GM12878 (cell line): ENCODE results near the gene CDON. TPM values are rescaled to one million over a fixed set of nuclear protein-coding genes. Genes with fewer than 3 reads are reported as not detected.

Source experiments
- ATAC-seq: fragments of 200-7000 bp; cut with Tn5 transposase; 3 replicates; pipeline ENCODE4 v1.9.1; 2020; ENCODE audit warnings: mild to moderate bottlenecking, moderate library complexity
- BruUV-seq: library from RNA; stranded (reverse); fragments of 400-500 nt; replicated peaks from 2 replicates; lab custom pipeline; 2021; lab: Mats Ljungman, UMichigan
- CTCF ChIA-PET: fragments of 300-600 bp; sonication (Branson Sonifier 250); formaldehyde crosslinking; extraction: SDS; loops from one replicate; lab custom pipeline; 2021; ENCODE audit warnings: inconsistent platforms; lab: Yijun Ruan, JAX
- POLR2A ChIA-PET: fragments of 350-600 bp; formaldehyde crosslinking; extraction: SDS; loops from one replicate; lab custom pipeline; 2021; ENCODE audit warnings: inconsistent platforms; lab: Charles Lee
- RAD21 ChIA-PET: fragments of 300-600 bp; sonication (Branson Sonifier 250); formaldehyde crosslinking; loops from one replicate; lab custom pipeline; 2023; ENCODE audit warnings: antibody characterized with exemption; ENCODE audit not compliant: unreplicated experiment; lab: Charles Lee
- SMC1A ChIA-PET: fragments of 300-600 bp; sonication (Branson Sonifier 250); formaldehyde crosslinking; loops from one replicate; lab custom pipeline; 2023; ENCODE audit not compliant: unreplicated experiment, uncharacterized antibody; lab: Charles Lee
- DNase-seq: peaks from one replicate; pipeline ENCODE4 v3.0.0-alpha.2; 2011; ENCODE audit warnings: low read depth, low spot score
- FAIRE-seq: peaks from 3 replicates; lab custom pipeline; 2011; peaks lifted over from hg19 to GRCh38; lab: Jason Lieb, UNC
- H2AFZ ChIP-seq: 2 replicates; pipeline ENCODE4 v1.6.0; 2011; ENCODE audit warnings: low read depth, low read length, control low read depth; ENCODE audit not compliant: control insufficient read depth
- H3K27ac ChIP-seq: 2 replicates; pipeline ENCODE4 v1.5.1; 2011; ENCODE audit warnings: control low read depth; ENCODE audit not compliant: control insufficient read depth, insufficient read depth
- H3K27me3 ChIP-seq, 2 experiments: replicated peaks in 1 of 2; 2 replicates each; pipeline versions ENCODE4 v1.6.0 to v1.6.1; 2011; ENCODE audit warnings: low read length in 1 of 2; ENCODE audit not compliant: control insufficient read depth in 2 of 2, insufficient read depth in 2 of 2
- H3K36me3 ChIP-seq, 2 experiments: 2 replicates each; pipeline ENCODE4 v1.5.1; 2011; ENCODE audit warnings: low read length in 1 of 2; ENCODE audit not compliant: control insufficient read depth in 2 of 2, insufficient read depth in 2 of 2
- H3K4me1 ChIP-seq: 2 replicates; pipeline ENCODE4 v1.6.1; 2011; ENCODE audit warnings: mild to moderate bottlenecking, low read length, moderate library complexity, mixed read lengths; ENCODE audit not compliant: control insufficient read depth, insufficient read depth
- H3K4me2 ChIP-seq: 2 replicates; pipeline ENCODE4 v1.6.0; 2011; ENCODE audit warnings: control low read depth; ENCODE audit not compliant: control insufficient read depth, insufficient read depth
- H3K4me3 ChIP-seq: fragments of 200-600 bp; sonication (generic); 2 replicates; pipeline ENCODE4 v1.5.1; 2016
- H3K79me2 ChIP-seq: 2 replicates; pipeline ENCODE4 v1.6.0; 2011; ENCODE audit warnings: low read length; ENCODE audit not compliant: control insufficient read depth, insufficient read depth
- H3K9ac ChIP-seq: 2 replicates; pipeline ENCODE4 v1.8.0; 2011; ENCODE audit warnings: low read length, control low read depth, mixed read lengths; ENCODE audit not compliant: control insufficient read depth, insufficient read depth
- H3K9me3 ChIP-seq: replicated peaks from 3 replicates; pipeline ENCODE4 v1.5.1; 2011; ENCODE audit warnings: mild to moderate bottlenecking, low read length; ENCODE audit not compliant: control insufficient read depth, insufficient read depth
- H4K20me1 ChIP-seq: 2 replicates; pipeline ENCODE4 v1.6.0; 2011; ENCODE audit not compliant: control insufficient read depth, insufficient read depth
- ATF3 ChIP-seq: IDR thresholded peaks from 2 replicates; pipeline ENCODE4 v1.6.1; 2011; ENCODE audit warnings: low read depth, mild to moderate bottlenecking, low read length, moderate library complexity, borderline replicate concordance; ENCODE audit errors: extremely low read depth
- FOS ChIP-seq: IDR thresholded peaks from 3 replicates; pipeline ENCODE4 v1.6.1; 2011; ENCODE audit warnings: borderline replicate concordance; ENCODE audit not compliant: insufficient read length; ENCODE audit errors: extremely low read depth
- IRF5 ChIP-seq: fragments of 450-650 bp; IDR thresholded peaks from 2 replicates; pipeline ENCODE4 v1.6.1; 2017; ENCODE audit warnings: borderline replicate concordance
- LARP7 ChIP-seq: fragments of 450-650 bp; IDR thresholded peaks from 2 replicates; pipeline ENCODE4 v1.6.1; 2017; ENCODE audit warnings: mild to moderate bottlenecking
- NBN ChIP-seq: fragments of 450-650 bp; IDR thresholded peaks from 2 replicates; pipeline ENCODE4 v1.6.1; 2016
- SMC3 ChIP-seq: IDR thresholded peaks from 2 replicates; pipeline ENCODE4 v1.6.1; 2011; ENCODE audit warnings: low read length, improper control_type of control experiment, borderline replicate concordance
- TBL1XR1 ChIP-seq: IDR thresholded peaks from 2 replicates; pipeline ENCODE4 v1.6.1; 2012; ENCODE audit warnings: low read depth, low read length, improper control_type of control experiment
- WGBS: methylation state at CpG from one replicate; pipeline ENCODE4 v1.1.6; 2016; ENCODE audit warnings: low lambda C conversion rate; ENCODE audit not compliant: insufficient replicate concordance, insufficient coverage; ENCODE audit errors: missing lambda C conversion rate; 5-methylcytosine and 5-hydroxymethylcytosine counted together
- in situ Hi-C: fragments of 300-500 bp; cut with MboI; formaldehyde crosslinking; loops from 9 replicates; pipeline ENCODE4 v1.14.3; 2018; ENCODE audit warnings: mixed read lengths
- intact Hi-C: fragments of 100-400 bp; cut with micrococcal nuclease; formaldehyde crosslinking; loops from one replicate; pipeline ENCODE4 v1.14.2; 2022; ENCODE audit not compliant: unreplicated experiment
- polyA plus RNA-seq, 11 experiments: library from polyadenylated mRNA; depleted of rRNA in 4 of 11; unstranded in 6 of 11; stranded (reverse) in 5 of 11; fragments of >200 nt; fragmentation: Nextera tagmentation in 4 of 11; fragmentation: Illumina TruSeq in 1 of 11; extraction: Ambion mirVana in 4 of 11; extraction: Trizol in 1 of 11; gene quantifications; 1 replicate in 1 of 11; 2 replicates in 10 of 11; pipeline versions ENCODE4 v1.2.1 to v1.2.3, GENCODE V29; 2011 to 2016; ENCODE audit warnings: inconsistent platforms in 2 of 11, missing spikeins in 2 of 11, low read depth in 1 of 11
- total RNA-seq, 4 experiments: library from RNA; depleted of rRNA in 3 of 4; stranded (reverse); fragments of >200 nt in 3 of 4; fragmentation: Illumina TruSeq in 1 of 4; extraction: Trizol in 1 of 4; gene quantifications; 2 replicates each; pipeline versions ENCODE4 v1.2.1 to v1.2.3, GENCODE V29; 2013 to 2021

The CDON gene
- total and polyA plus RNA-seq, 10 of the 15 experiments (the other 5 are each of a cell fraction or from before 2014, with no cell fraction given): 0.07 to 4.2 (median 0.36) TPM

GRCh38 chr11:125959511-125959910 is 103.2 kb downstream of the CDON start:
- SMC1A ChIA-PET: interaction anchor here (1.5 kb wide), 1 partner anchor 32 kb away, joined by 3 read pairs; no protein-coding TSS in a partner anchor

More at GRCh38 chr11:125959511-125959910, 103.2 kb downstream of the CDON start:
- ChIA-PET CTCF (no interaction called here), RAD21 (no interaction called here)
- WGBS: 75% methylated on average over 6 of the region's 6 CpGs
- no peak overlapping the region for H2AFZ ChIP-seq
- no peaks in the 10 kb centered on the region for H3K27me3 ChIP-seq
- no peak overlapping the region for H3K4me2 ChIP-seq
- no peaks in the 10 kb centered on the region for H3K4me1 ChIP-seq
- H3K27ac ChIP-seq: no peak overlapping the region
- peaks cover 2% of the 10 kb centered on the region; the same call in 2 of the 3 replicates for H3K9me3 ChIP-seq
- TF ChIP-seq IRF5 (no peak), ATF3 (no peak), LARP7 (no peak), NBN (no peak), SMC3 (no peak), FOS (no peak), TBL1XR1 (no peak)
- TF ChIP-seq, all 136 proteins: peak for 0
- Histone ChIP-seq H3K36me3 (no peaks in the 10 kb centered on the region), H3K4me3 (no peak overlapping the region), H3K9ac (no peak overlapping the region), H3K79me2 (no peaks in the 10 kb centered on the region), H4K20me1 (no peaks in the 10 kb centered on the region)
- in situ Hi-C loops: no loop called here
- DNase-seq (no peak), FAIRE-seq (no peak), ATAC-seq (no peak)
- intact Hi-C loops: no loop called here
- POLR2A ChIA-PET: no interaction called here
- BruUV-seq: no TSS peak
